HCT116 (cell line): Measurements from ENCODE around the gene FCER1G. TPM values are rescaled to one million over a fixed set of nuclear protein-coding genes. Genes with fewer than 3 reads are reported as not detected.
A peak's percentile ranks its signal among the peaks of the same experiment; 100 is the strongest.

ENCODE experiments used
- ATAC-seq: fragments of 200-7000 bp; cut with Tn5 transposase; 2 replicates; pipeline ENCODE4 v1.9.1; 2020; ENCODE audit warnings: mild to moderate bottlenecking, moderate library complexity
- Bru-seq: library from RNA; stranded (reverse); fragments of 400-500 nt; gene quantifications from one replicate; lab custom pipeline; 2021; lab: Mats Ljungman, UMichigan
- BruChase-seq, 2 experiments: library from RNA; stranded (reverse); fragments of 400-500 nt; gene quantifications; one replicate each; lab custom pipeline; 2021; lab: Mats Ljungman, UMichigan
- BruUV-seq: library from RNA; stranded (reverse); fragments of 400-500 nt; replicated peaks from 2 replicates; lab custom pipeline; 2021; lab: Mats Ljungman, UMichigan
- CTCF ChIA-PET: fragments of 300-600 bp; sonication (Branson Sonifier 250); formaldehyde crosslinking; loops from one replicate; lab custom pipeline; 2021; ENCODE audit warnings: antibody characterized with exemption; lab: Charles Lee
- POLR2A ChIA-PET: fragments of 300-600, 350-600 bp; sonication (Branson Sonifier 250); formaldehyde crosslinking; loops from one replicate; lab custom pipeline; 2021; ENCODE audit warnings: antibody characterized with exemption; lab: Charles Lee
- RAD21 ChIA-PET, 2 experiments: fragments of 300-600 bp; sonication (Branson Sonifier 250); formaldehyde crosslinking; loops; one replicate each; lab custom pipeline; 2023; ENCODE audit warnings: low total read pairs in 2 of 2; ENCODE audit not compliant: uncharacterized antibody in 2 of 2, unreplicated experiment in 2 of 2, low non-redundant PET in 1 of 2; lab: Charles Lee
- DNase-seq: peaks from one replicate; pipeline ENCODE4 v3.0.0-alpha.2; 2010; ENCODE audit warnings: low read depth, low spot score
- H2AFZ ChIP-seq: fragments of 200-600 bp; shearing (Covaris generic), sonication (generic); 2 replicates; pipeline ENCODE4 v1.6.1; 2017; ENCODE audit warnings: low read depth, mixed run types, mixed read lengths, antibody characterized with exemption, low read length; ENCODE audit not compliant: poor library complexity, severe bottlenecking
- H3K27ac ChIP-seq: 2 replicates; pipeline ENCODE4 v1.5.1; 2012; ENCODE audit warnings: low read depth, low read length
- H3K27me3 ChIP-seq: fragments of 200-600 bp; sonication (generic); 2 replicates; pipeline ENCODE4 v1.6.1; 2016; ENCODE audit warnings: mixed run types, low read length, mixed read lengths; ENCODE audit not compliant: insufficient read depth
- H3K36me3 ChIP-seq, 2 experiments: fragments of 200-500 bp in 1 of 2; fragments of 200-600 bp in 1 of 2; sonication (Bioruptor generic) in 1 of 2; sonication (generic) in 1 of 2; 2 replicates each; pipeline versions ENCODE4 v1.5.1 to v1.6.1; 2014 to 2016; ENCODE audit warnings: low read length in 2 of 2, inconsistent platforms in 1 of 2, mixed read lengths in 1 of 2, mixed run types in 1 of 2; ENCODE audit not compliant: insufficient read depth in 2 of 2, control insufficient read depth in 1 of 2
- H3K4me1 ChIP-seq, 2 experiments: fragments of 200-600 bp in 1 of 2; sonication (generic) in 1 of 2; 2 replicates each; pipeline versions ENCODE4 v1.5.1 to v1.6.1; 2012 to 2017; ENCODE audit warnings: low read length in 2 of 2, inconsistent platforms in 1 of 2, mild to moderate bottlenecking in 1 of 2, mixed read lengths in 1 of 2, mixed run types in 1 of 2, moderate library complexity in 1 of 2; ENCODE audit not compliant: insufficient read depth in 2 of 2, control insufficient read depth in 1 of 2
- H3K4me2 ChIP-seq: fragments of 200-600 bp; sonication (generic); 2 replicates; pipeline ENCODE4 v1.6.1; 2017; ENCODE audit warnings: mixed run types, low read length, mixed read lengths
- H3K4me3 ChIP-seq, 2 experiments: fragments of 200-600 bp in 1 of 2; sonication (generic) in 1 of 2; replicated peaks in 1 of 2; 2 replicates each; pipeline ENCODE4 v1.5.1; 2011 to 2016; ENCODE audit warnings: low read length in 2 of 2, control low read depth in 1 of 2, low read depth in 1 of 2, mild to moderate bottlenecking in 1 of 2, mixed read lengths in 1 of 2, mixed run types in 1 of 2
- H3K79me2 ChIP-seq: fragments of 200-600 bp; sonication (generic); 2 replicates; pipeline ENCODE4 v1.6.1; 2017; ENCODE audit warnings: mild to moderate bottlenecking, mixed run types, low read length, moderate library complexity, mixed read lengths; ENCODE audit not compliant: insufficient read depth
- H3K9ac ChIP-seq: fragments of 200-600 bp; sonication (generic); 2 replicates; pipeline ENCODE4 v1.6.1; 2016; ENCODE audit warnings: low read length, mixed read lengths
- H3K9me2 ChIP-seq: fragments of 200-600 bp; sonication (generic), shearing (Covaris generic); 2 replicates; pipeline ENCODE4 v1.6.1; 2017; ENCODE audit warnings: mixed run types, mild to moderate bottlenecking, moderate library complexity; ENCODE audit not compliant: insufficient read depth
- H3K9me3 ChIP-seq, 2 experiments: fragments of 200-500 bp in 1 of 2; fragments of 200-600 bp in 1 of 2; sonication (Bioruptor generic) in 1 of 2; sonication (generic) in 1 of 2; 2 replicates each; pipeline ENCODE4 v1.6.1; 2014 to 2017; ENCODE audit warnings: low read length in 2 of 2, mixed read lengths in 2 of 2, inconsistent platforms in 1 of 2, low read depth in 1 of 2, mild to moderate bottlenecking in 1 of 2, mixed run types in 1 of 2, moderate library complexity in 1 of 2; ENCODE audit not compliant: control insufficient read depth in 1 of 2, insufficient read depth in 1 of 2
- H4K20me1 ChIP-seq: fragments of 200-600 bp; sonication (generic), shearing (Covaris generic); 2 replicates; pipeline ENCODE4 v1.6.1; 2017; ENCODE audit warnings: mixed run types, mild to moderate bottlenecking, moderate library complexity; ENCODE audit not compliant: insufficient read depth
- POLR2AphosphoS5 ChIP-seq: IDR thresholded peaks from 2 replicates; pipeline ENCODE4 v1.6.1; 2011; ENCODE audit warnings: mild to moderate bottlenecking, low read depth, low read length, moderate library complexity
- ZBTB33 ChIP-seq: IDR thresholded peaks from 2 replicates; pipeline ENCODE4 v1.6.1; 2011; ENCODE audit warnings: mild to moderate bottlenecking, low read length, moderate library complexity; ENCODE audit not compliant: insufficient replicate concordance; ENCODE audit errors: extremely low read depth
- intact Hi-C: fragments of 100-400 bp; cut with micrococcal nuclease; formaldehyde crosslinking; loops from 2 replicates; pipeline ENCODE4 v1.10.0; 2022
- long read RNA-seq: library from polyadenylated mRNA; unstranded; transcript quantifications from one replicate; pipeline ENCODE4 v2.0.0, GENCODE V29; 2021; ENCODE audit not compliant: unreplicated experiment
- polyA plus RNA-seq: library from polyadenylated mRNA; unstranded; fragments of >200 nt; gene quantifications from 2 replicates; pipeline ENCODE4 v1.2.1, GENCODE V29; 2012; ENCODE audit warnings: missing spikeins
- total RNA-seq: library from RNA; stranded (reverse); gene quantifications from one replicate; pipeline ENCODE4 v1.2.1, GENCODE V29; 2021; ENCODE audit not compliant: unreplicated experiment

FCER1G gene
- total RNA-seq (0.86 TPM), Bru-seq, nascent RNA (percentile 34 among the genes with signal in this experiment), BruChase-seq, experiment 1, labeled RNA remaining after a 6-hour chase (percentile 62 among the genes with signal in this experiment), BruChase-seq, experiment 2, labeled RNA remaining after a 2-hour chase (percentile 55 among the genes with signal in this experiment)
- 0.61 TPM in 1 of 2 replicates, not detected in the other for polyA plus RNA-seq
- long read RNA-seq = 0 reads

GRCh38 chr1:161215076-161215475, at the start of gene FCER1G:
Gene FCER1G, plus strand, starts transcription at chr1:161215295. Its CDS starts 27 bp downstream, at chr1:161215322.
- Histone ChIP-seq H3K4me2 (no peak within 1 kb of the TSS), H3K4me1 (peaks cover 0 to under 1% of the 10 kb centered on the region in 2 experiments; a peak in 1 of 4 replicates), H4K20me1 (no peaks in the 10 kb centered on the region), H3K9ac (no peak within 1 kb of the TSS), H2AFZ (no peak within 1 kb of the TSS), H3K79me2 (no peaks in the 10 kb centered on the region), H3K4me3 (no peak within 1 kb of the TSS), H3K9me2 (0 out of 2 replicates have a peak, but pooled peaks cover 3% of the 10 kb centered on the region), H3K27me3 (no peaks in the 10 kb centered on the region), H3K36me3 (peaks cover 37 to 39% of the 10 kb centered on the region in 2 experiments), H3K9me3 (no peaks in the 10 kb centered on the region), H3K27ac (no peak within 1 kb of the TSS)
- POLR2A ChIA-PET = interaction anchor here (2.2 kb wide), 1 partner anchor 11 kb away, joined by 8 read pairs; the partner anchor contains the start of gene TOMM40L
- CTCF ChIA-PET = interaction anchor here (1.6 to 2.6 kb wide), 2 partner anchors 11 to 76 kb away, joined by 3 to 9 read pairs; partner anchors contain the start of gene TOMM40L
- RAD21 ChIA-PET = no interaction called here
- DNase-seq (no peak), ATAC-seq (no peak)
- intact Hi-C loops = no loop called here
- TF ChIP-seq POLR2AphosphoS5 (peak; percentile 29; the same call in 1 of the 2 replicates), ZBTB33 (no peak)
- no TSS peak for BruUV-seq
